Epithelial cell of esophagus (primary cell): ENCODE data around the gene OSGEP.

Experiments used
- DNase-seq: peaks from one replicate; pipeline ENCODE4 v3.0.0; 2010; ENCODE audit warnings: low read depth
- H3K4me3 ChIP-seq: 2 replicates; pipeline ENCODE4 v1.5.1; 2011; ENCODE audit warnings: mild to moderate bottlenecking, low read length, control low read depth
- CTCF ChIP-seq: IDR thresholded peaks from 2 replicates; pipeline ENCODE4 v1.5.1; 2011; ENCODE audit warnings: low read depth, mild to moderate bottlenecking, low read length, control low read depth, inconsistent platforms; ENCODE audit not compliant: insufficient read depth; ENCODE audit errors: missing control alignments

The OSGEP gene

GRCh38 chr14:20494935-20495766 is 40.5 kb upstream of the OSGEP start:
- H3K4me3 ChIP-seq, result no peak overlapping the region
- peak; percentile 90 for DNase-seq
- no peak for TF ChIP-seq CTCF

GRCh38 chr14:20493634-20494033 is 39.0 kb upstream of the OSGEP start:
- DNase-seq, result peak; percentile 72
- TF ChIP-seq CTCF, result no peak
- H3K4me3 ChIP-seq, result no peak overlapping the region

- DNase-seq, result no peak
- H3K4me3 ChIP-seq, result no peak overlapping the region
- TF ChIP-seq CTCF, result no peak
These were observed 37.9 kb upstream of the OSGEP start for GRCh38 chr14:20492486-20492885.

- TF ChIP-seq CTCF, result no peak
- no peak for DNase-seq
- no peak overlapping the region for H3K4me3 ChIP-seq
These were observed 36.0 kb upstream of the OSGEP start for GRCh38 chr14:20490563-20490962.

GRCh38 chr14:20489093-20489994 is 34.7 kb upstream of the OSGEP start:
- peak; percentile 79 for DNase-seq
- H3K4me3 ChIP-seq, result no peak overlapping the region
- no peak for TF ChIP-seq CTCF

- no peak overlapping the region for H3K4me3 ChIP-seq
- TF ChIP-seq CTCF, result peak; percentile 27
These were observed 32.7 kb upstream of the OSGEP start for GRCh38 chr14:20487396-20487725.

More at GRCh38 chr14:20487396-20487725, 32.7 kb upstream of the OSGEP start:
- peak; percentile 13 for DNase-seq
